ENCODE measurements around the gene ZNF2. TPM values are rescaled to one million over a fixed set of nuclear protein-coding genes. Genes with fewer than 3 reads are reported as not detected.

Gene ZNF2
- polyA plus RNA-seq, 1 donor from 2014 or later, result 3.8 TPM

- no peak overlapping the region for H3K27ac Mint-ChIP-seq
- peaks cover 10 to 24% (median 23%) of the 10 kb centered on the region in 3 donors for H3K9me3 Mint-ChIP-seq
- H3K36me3 Mint-ChIP-seq, result peaks cover 5% of the 10 kb centered on the region
- no peaks in the 10 kb centered on the region for H3K4me1 Mint-ChIP-seq
- H3K27me3 Mint-ChIP-seq, result peaks cover 4% of the 10 kb centered on the region
- H3K4me3 Mint-ChIP-seq, result no peak overlapping the region
Measured at GRCh38 chr2:95232232-95232631, 66.6 kb downstream of the ZNF2 start.

Other genes starting within 250 kb of the ZNF2 start
- gene MAL, start 140.1 kb upstream of the ZNF2 start, polyA plus RNA-seq, result 10.2 TPM
- gene MRPS5, start 44.0 kb upstream of the ZNF2 start, polyA plus RNA-seq, result 38.6 TPM
- gene ZNF514, start 6.0 kb upstream of the ZNF2 start, polyA plus RNA-seq, result 3.7 TPM
- gene ZNF892, start 41.7 kb downstream of the ZNF2 start, polyA plus RNA-seq, result 0.53 TPM
- gene PROM2, start 108.6 kb downstream of the ZNF2 start, polyA plus RNA-seq, result not detected
- gene KCNIP3, start 131.5 kb downstream of the ZNF2 start, polyA plus RNA-seq, result not detected
- 11.9 TPM for gene FAHD2A, start 236.9 kb downstream of the ZNF2 start, polyA plus RNA-seq